HG03469 (cell line): ENCODE data around the gene OLFML2A.
"Not testable (repeated sequence)": the region's sequence is repeated elsewhere in the genome, so short reads cannot be mapped to it uniquely, and the experiment has no call there.

ENCODE experiments used
- ATAC-seq: cut with Tn5 transposase; IDR thresholded peaks from one replicate; pipeline ENCODE4 v1.9.1; 2021; ENCODE audit warnings: mild to moderate bottlenecking, moderate library complexity, moderate number of reproducible peaks; ENCODE audit not compliant: unreplicated experiment

The OLFML2A gene

GRCh38 chr9:124815601-124816000 is 38.7 kb downstream of the OLFML2A start:
- ATAC-seq: no peak

- ATAC-seq: no peak
Observed at GRCh38 chr9:124818431-124819281, 41.7 kb downstream of the OLFML2A start.

- no peak for ATAC-seq
Observed at GRCh38 chr9:124820698-124821623, 44.0 kb downstream of the OLFML2A start.

GRCh38 chr9:124828489-124829333 is 51.8 kb downstream of the OLFML2A start:
- no peak for ATAC-seq

- no peak for ATAC-seq
Observed at GRCh38 chr9:124829334-124829669, 52.4 kb downstream of the OLFML2A start.

GRCh38 chr9:124830593-124830992 is 53.7 kb downstream of the OLFML2A start:
- no peak for ATAC-seq

- ATAC-seq: no peak
Observed at GRCh38 chr9:124831642-124832364, 54.9 kb downstream of the OLFML2A start.

GRCh38 chr9:124834591-124834990 is 57.7 kb downstream of the OLFML2A start:
- no peak for ATAC-seq

- ATAC-seq: no peak
Observed at GRCh38 chr9:124835026-124835557, 58.2 kb downstream of the OLFML2A start.

- ATAC-seq: not testable (repeated sequence)
Observed at GRCh38 chr9:124838132-124838531, 61.2 kb downstream of the OLFML2A start.

GRCh38 chr9:124838567-124839275 is 61.8 kb downstream of the OLFML2A start:
- not testable (repeated sequence) for ATAC-seq

- no peak for ATAC-seq
Observed at GRCh38 chr9:124839612-124840299, 62.8 kb downstream of the OLFML2A start.

GRCh38 chr9:124840300-124840833 is 63.4 kb downstream of the OLFML2A start:
- no peak for ATAC-seq

- ATAC-seq: no peak
Observed at GRCh38 chr9:124841075-124841821, 64.3 kb downstream of the OLFML2A start.

GRCh38 chr9:124843456-124844034 is 66.6 kb downstream of the OLFML2A start:
- ATAC-seq: no peak

- no peak for ATAC-seq
Observed at GRCh38 chr9:124844291-124844690, 67.4 kb downstream of the OLFML2A start.

GRCh38 chr9:124846467-124846866 is 69.5 kb downstream of the OLFML2A start:
- not testable (repeated sequence) for ATAC-seq
